Measurements from ENCODE around the gene KANK2. TPM values are rescaled to one million over a fixed set of nuclear protein-coding genes. Genes with fewer than 3 reads are reported as not detected.
"Not testable (repeated sequence)": the region's sequence is repeated elsewhere in the genome, so short reads cannot be mapped to it uniquely, and the experiment has no call there.

The KANK2 gene
- total RNA-seq, 1 donor, result 398 TPM

- H3K4me3 ChIP-seq (ENCODE audit: low read depth, low read length), result no peak overlapping the region
- TF ChIP-seq, protein P1, sequence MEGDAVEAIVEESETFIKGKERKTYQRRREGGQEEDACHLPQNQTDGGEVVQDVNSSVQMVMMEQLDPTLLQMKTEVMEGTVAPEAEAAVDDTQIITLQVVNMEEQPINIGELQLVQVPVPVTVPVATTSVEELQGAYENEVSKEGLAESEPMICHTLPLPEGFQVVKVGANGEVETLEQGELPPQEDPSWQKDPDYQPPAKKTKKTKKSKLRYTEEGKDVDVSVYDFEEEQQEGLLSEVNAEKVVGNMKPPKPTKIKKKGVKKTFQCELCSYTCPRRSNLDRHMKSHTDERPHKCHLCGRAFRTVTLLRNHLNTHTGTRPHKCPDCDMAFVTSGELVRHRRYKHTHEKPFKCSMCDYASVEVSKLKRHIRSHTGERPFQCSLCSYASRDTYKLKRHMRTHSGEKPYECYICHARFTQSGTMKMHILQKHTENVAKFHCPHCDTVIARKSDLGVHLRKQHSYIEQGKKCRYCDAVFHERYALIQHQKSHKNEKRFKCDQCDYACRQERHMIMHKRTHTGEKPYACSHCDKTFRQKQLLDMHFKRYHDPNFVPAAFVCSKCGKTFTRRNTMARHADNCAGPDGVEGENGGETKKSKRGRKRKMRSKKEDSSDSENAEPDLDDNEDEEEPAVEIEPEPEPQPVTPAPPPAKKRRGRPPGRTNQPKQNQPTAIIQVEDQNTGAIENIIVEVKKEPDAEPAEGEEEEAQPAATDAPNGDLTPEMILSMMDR (IDR thresholded peaks at IDR 0.05; ENCODE audit: insufficient read depth, low read length), result no peak
- peak; percentile 74 for DNase-seq (ENCODE audit: low read depth)
Measured at GRCh38 chr19:11166281-11167142, 30.8 kb downstream of the KANK2 start.

- TF ChIP-seq, protein P1 (IDR thresholded peaks at IDR 0.05; ENCODE audit: insufficient read depth, low read length), result no peak
- peak overlapping the region; percentile 46 for H3K4me3 ChIP-seq (ENCODE audit: low read depth, low read length)
- DNase-seq (ENCODE audit: low read depth), result peak; percentile 55
Measured at GRCh38 chr19:11165486-11166030, 31.8 kb downstream of the KANK2 start.

DNA sequence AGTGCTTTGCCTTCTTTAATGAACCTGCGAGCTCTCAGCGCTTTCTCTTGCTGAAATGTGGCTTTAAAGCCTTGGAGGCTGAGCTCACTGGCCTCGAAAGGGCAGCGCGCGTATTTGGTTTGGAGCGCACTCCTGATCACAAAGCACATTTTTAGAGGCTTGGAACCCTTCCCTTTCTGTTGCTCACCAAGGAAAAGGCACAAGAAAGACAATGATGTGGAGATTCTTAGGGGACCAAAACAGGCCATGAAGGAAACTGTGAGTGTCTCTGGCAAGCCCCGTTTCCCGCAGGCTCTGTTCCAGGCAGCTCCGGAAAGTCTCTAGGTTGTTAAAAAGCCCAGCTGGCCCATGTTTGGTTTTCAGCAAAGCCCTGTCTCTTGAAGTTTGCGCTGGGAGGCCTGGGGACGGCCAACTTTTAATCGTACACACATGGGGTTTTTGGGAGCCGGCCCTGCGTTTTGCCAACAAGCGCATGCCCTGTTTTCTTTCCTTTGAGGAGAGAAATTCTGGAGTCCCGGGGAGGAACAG lies 32.4 kb downstream of the KANK2 start:
- TF ChIP-seq, protein P1 (IDR thresholded peaks at IDR 0.05; ENCODE audit: insufficient read depth, low read length), result no peak
- peak; percentile 100 for DNase-seq (ENCODE audit: low read depth)
- peak overlapping the region; percentile 54 for H3K4me3 ChIP-seq (ENCODE audit: low read depth, low read length)

- TF ChIP-seq, protein P1 (IDR thresholded peaks at IDR 0.05; ENCODE audit: insufficient read depth, low read length), result no peak
- peak; percentile 63 for DNase-seq (ENCODE audit: low read depth)
- H3K4me3 ChIP-seq (ENCODE audit: low read depth, low read length), result peak overlapping the region; percentile 54
Measured at GRCh38 chr19:11164296-11164695, 33.0 kb downstream of the KANK2 start.

DNA sequence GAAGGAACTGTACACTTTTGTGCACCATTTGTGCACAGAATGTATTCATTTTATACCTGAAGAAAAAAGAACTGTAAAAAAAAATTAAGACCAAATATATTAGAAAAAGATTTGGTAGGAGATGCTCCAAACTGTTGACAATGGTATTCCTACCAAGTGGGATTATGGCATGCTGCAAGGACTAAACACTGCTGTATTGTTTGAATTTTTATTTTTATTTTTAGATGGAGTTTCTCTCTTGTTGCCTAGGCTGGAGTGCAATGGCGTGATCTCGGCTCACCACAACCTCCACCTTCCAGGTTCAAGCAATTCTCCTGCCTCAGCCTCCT lies 36.9 kb downstream of the KANK2 start:
- not testable (repeated sequence) for H3K4me3 ChIP-seq (ENCODE audit: low read depth, low read length); DNase-seq (ENCODE audit: low read depth)

GRCh38 chr19:11159598-11160439 lies 37.5 kb downstream of the KANK2 start:
- peak overlapping the region; percentile 25 for H3K4me3 ChIP-seq (ENCODE audit: low read depth, low read length)
- peak; percentile 92 for DNase-seq (ENCODE audit: low read depth)
- TF ChIP-seq, protein P1 (IDR thresholded peaks at IDR 0.05; ENCODE audit: insufficient read depth, low read length), result peak; percentile 37
